ENCODE results near the gene AFG3L2.
"Not testable (repeated sequence)": the region's sequence is repeated elsewhere in the genome, so short reads cannot be mapped to it uniquely, and the experiment has no call there.

The AFG3L2 gene

DNA sequence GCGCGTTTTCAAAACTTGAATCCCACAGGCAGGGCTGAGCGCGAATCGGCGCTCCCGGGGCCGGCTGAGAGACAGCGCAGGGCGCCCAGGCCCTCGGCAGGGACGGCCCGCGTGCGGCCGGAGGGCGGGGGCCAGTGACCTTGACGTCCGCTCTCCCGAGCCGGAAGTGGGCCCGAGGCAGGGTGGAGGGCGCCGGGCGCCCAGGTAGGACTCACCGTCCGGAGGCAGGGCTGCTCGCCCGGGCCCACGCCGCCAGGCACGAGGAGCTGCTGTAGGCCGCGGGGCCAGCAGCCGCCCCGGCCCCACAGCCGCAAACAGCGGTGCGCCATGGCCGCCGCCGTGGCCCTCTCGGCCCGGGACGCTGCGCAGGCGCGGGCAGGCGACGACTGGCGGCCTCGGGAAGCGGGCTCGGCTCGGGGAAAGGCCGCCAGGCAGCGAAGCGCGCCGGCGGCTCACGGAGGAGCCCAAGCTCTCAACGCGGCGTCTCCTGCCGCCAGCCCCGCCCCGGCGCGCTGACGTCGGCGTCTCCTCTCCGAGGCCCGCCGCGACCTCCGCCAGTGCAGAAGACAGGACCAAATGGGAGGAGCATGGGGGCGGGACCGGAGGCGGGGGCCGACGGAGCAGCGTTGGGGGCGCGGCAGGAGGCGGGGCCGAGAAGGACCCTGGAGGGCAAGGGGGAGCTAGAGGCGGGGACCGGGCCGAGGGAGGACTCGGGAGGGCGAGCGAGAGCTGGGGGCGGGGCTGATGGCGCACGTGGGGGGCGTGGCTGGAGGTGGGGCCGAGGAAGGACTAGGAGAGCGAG, at the start of gene AFG3L2:
AFG3L2 (minus strand) TSS at position 474 of the 802 bp plus-strand sequence; CDS start at position 329, 145 bp downstream.
- DNase-seq (ENCODE audit: low read depth, low spot score) = peak; percentile 96

DNA sequence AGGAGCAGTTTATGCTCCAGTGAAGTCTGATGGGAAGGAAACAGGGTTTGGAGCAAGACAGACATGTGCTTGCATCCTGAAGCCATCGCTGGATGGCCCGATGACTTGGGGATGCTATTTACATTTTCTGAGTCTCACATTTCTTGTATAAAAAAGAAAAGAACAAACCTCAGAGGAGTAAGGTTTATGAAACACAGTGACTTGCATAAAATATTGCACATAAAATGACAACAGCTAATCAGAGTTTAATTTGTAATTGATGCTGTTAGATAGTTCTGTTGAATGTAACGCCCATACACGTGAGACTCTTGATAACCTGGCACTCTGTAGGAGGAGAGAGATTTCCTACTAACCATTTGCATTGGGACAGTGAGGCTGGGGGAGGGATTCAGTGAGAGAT, 47.2 kb upstream of the AFG3L2 start:
- DNase-seq (ENCODE audit: low read depth, low spot score) = no peak

GRCh38 chr18:12423820-12424219, 46.8 kb upstream of the AFG3L2 start:
- DNase-seq (ENCODE audit: low read depth, low spot score) = no peak

- no peak for DNase-seq (ENCODE audit: low read depth, low spot score)
Measured at GRCh38 chr18:12423393-12423792, 46.4 kb upstream of the AFG3L2 start.

- DNase-seq (ENCODE audit: low read depth, low spot score) = no peak
Measured at GRCh38 chr18:12422936-12423335, 45.9 kb upstream of the AFG3L2 start.

DNA sequence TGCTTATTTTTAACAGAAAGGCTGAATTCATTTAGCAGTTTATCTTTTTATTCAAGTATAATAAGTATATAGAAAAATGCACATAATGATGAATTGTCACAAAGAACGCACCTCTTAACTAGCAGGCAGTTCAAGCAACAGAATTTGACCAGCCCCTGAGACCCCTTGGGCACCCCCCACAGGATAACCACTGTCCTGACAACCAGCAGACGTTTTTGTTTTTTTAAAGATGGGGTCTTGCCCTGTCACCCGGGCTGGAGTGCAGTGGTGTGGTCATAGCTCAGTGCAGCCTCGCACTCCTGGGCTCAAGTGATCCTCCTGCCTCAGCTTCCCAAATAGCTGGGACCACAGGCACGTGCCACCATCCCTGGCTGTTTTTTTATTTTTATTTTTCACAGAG, 44.7 kb upstream of the AFG3L2 start:
- DNase-seq (ENCODE audit: low read depth, low spot score) = no peak

DNA sequence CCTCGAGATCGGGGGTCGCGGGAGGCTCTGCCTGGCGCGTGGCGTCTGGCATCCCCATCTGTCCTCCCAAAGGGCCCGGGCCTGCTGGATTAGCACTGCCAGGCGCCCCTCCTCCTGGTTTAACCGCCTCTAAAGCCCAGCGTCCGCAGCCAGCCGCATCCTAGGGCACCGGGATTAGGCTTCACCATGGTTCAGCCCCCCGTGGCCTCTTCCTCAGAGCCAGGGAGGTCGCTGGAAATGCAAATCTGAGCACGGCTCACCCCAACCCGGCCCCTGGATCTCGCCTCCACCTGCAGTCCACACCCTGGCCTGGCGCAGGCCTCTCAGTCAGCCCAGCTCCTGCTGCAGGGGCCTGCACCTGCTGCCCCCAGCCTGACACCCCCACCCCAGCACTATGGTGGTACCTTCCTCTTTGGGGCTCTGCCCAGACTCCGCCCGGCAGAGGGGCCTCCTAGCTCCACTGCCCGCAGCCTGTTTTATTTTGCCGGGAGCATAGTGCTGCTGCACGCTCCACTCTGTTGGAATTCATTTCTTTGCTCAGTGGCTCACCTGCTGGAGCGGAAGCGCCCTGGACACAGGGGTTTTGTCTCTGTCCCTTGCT, 43.9 kb upstream of the AFG3L2 start:
- DNase-seq (ENCODE audit: low read depth, low spot score) = peak; percentile 40

DNA sequence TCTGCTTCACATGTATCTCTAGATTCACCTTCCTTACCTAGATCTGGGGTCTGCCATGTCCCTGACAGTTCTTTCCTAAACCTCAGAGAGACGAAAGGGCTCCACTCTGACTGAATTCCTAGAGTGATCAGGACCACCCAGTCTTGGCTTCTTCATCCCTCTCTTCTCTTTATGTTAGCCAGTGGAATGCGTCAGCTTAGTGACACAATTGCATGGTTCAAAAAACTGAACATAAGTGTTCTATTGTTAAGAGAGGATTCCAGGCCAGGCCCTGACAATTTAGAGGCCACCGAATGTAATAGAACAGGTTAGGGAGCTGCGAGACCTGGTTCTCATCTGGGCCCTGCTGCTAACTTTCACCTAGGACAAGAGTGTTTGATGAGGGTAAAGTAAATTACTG, 40.7 kb upstream of the AFG3L2 start:
- DNase-seq (ENCODE audit: low read depth, low spot score) = peak; percentile 32

- DNase-seq (ENCODE audit: low read depth, low spot score) = no peak
Measured at GRCh38 chr18:12416098-12416729, 39.2 kb upstream of the AFG3L2 start.

GRCh38 chr18:12411456-12411855, 34.4 kb upstream of the AFG3L2 start:
- no peak for DNase-seq (ENCODE audit: low read depth, low spot score)

GRCh38 chr18:12410747-12411146, 33.7 kb upstream of the AFG3L2 start:
- not testable (repeated sequence) for DNase-seq (ENCODE audit: low read depth, low spot score)

- no peak for DNase-seq (ENCODE audit: low read depth, low spot score)
Measured at GRCh38 chr18:12410081-12410481, 33.1 kb upstream of the AFG3L2 start.

GRCh38 chr18:12409469-12409868, 32.4 kb upstream of the AFG3L2 start:
- DNase-seq (ENCODE audit: low read depth, low spot score) = no peak

GRCh38 chr18:12408247-12408869, 31.3 kb upstream of the AFG3L2 start:
- DNase-seq (ENCODE audit: low read depth, low spot score) = no peak

- no peak for DNase-seq (ENCODE audit: low read depth, low spot score)
Measured at GRCh38 chr18:12406371-12407111, 29.5 kb upstream of the AFG3L2 start.

GRCh38 chr18:12405066-12405465, 28.0 kb upstream of the AFG3L2 start:
- no peak for DNase-seq (ENCODE audit: low read depth, low spot score)

- DNase-seq (ENCODE audit: low read depth, low spot score) = no peak
Measured at GRCh38 chr18:12403601-12404506, 26.8 kb upstream of the AFG3L2 start.

- DNase-seq (ENCODE audit: low read depth, low spot score) = no peak
Measured at GRCh38 chr18:12401881-12402280, 24.9 kb upstream of the AFG3L2 start.

DNA sequence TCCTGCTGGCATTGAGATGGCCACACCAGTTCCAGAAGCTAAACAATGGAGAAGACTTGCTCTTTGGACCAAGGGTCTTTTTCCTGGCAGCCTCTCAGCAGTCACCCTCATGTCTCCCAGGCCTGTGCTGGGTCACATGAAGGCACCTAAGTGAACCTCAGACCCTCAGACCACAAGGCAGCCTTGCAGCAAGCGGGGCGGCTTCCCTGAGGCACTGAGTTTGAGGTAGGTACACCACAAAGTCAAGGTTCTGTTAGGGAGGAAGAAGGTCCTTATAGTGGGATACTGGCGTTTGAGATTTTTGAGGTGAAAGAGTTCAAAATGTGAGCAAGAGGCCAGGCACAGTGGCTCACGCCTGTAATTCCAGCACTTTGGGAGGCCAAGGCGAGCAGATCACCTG, 22.2 kb upstream of the AFG3L2 start:
- no peak for DNase-seq (ENCODE audit: low read depth, low spot score)

DNA sequence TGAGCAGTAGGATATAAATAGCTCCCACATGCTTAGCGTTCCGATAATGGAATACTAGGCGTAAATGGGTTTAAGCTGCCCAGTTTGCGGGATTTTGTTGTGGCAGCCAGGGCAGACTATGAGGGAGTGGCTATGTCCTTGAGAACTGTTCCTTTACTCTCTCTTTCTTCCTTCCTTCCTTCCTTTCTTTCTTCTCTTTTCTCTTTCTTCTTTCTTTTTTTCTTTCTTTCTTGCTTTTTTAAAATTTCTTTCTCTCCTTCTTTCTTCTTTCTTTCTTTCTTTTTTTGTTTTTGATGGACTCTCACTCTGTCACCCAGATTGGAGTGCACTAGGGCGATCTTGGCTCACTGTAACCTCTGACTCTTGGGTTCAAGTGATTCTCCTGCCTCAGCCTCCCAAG, 21.6 kb upstream of the AFG3L2 start:
- DNase-seq (ENCODE audit: low read depth, low spot score) = no peak

- DNase-seq (ENCODE audit: low read depth, low spot score) = no peak
Measured at GRCh38 chr18:12397793-12398192, 20.8 kb upstream of the AFG3L2 start.

All from ELF-1 (cell line).